NT2/D1 (cell line): ENCODE data around the gene FARSB.

Experiments used
- SUZ12 ChIP-seq: IDR thresholded peaks from 2 replicates; pipeline ENCODE4 v1.6.1; 2011; ENCODE audit not compliant: insufficient read length, insufficient read depth; ENCODE audit errors: extremely low read depth
- YY1 ChIP-seq: IDR thresholded peaks from 2 replicates; pipeline ENCODE4 v1.6.1; 2011; ENCODE audit not compliant: insufficient read length, insufficient read depth
- ZNF274 ChIP-seq: IDR thresholded peaks from 2 replicates; pipeline ENCODE4 v1.6.1; 2011; ENCODE audit warnings: mild to moderate bottlenecking, low read depth, low read length

DNA sequence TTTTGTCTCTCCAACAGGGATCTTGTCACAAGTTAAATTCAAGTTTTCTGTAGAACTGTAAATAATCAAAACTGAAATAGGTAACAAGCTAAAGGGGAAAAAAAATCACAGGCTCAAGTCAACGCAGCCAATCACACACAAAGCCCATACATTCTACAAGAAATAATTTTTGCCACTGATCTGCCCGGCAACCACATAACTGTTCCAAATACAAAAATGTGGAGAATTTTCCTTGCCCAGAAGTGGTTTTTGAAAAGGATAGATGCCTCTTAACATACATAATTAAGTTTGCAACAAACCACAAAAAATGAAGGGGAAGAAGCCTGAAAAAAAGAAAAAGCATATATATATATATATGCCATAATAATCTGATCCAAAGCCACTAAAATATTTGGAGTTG, 60.3 kb downstream of the FARSB start:
- TF ChIP-seq YY1 (no peak), ZNF274 (no peak), SUZ12 (no peak)
